HL-60/S4 treated with retinoic acid at 250 ng/mL for 4 days and 3 days (cell line): ENCODE data around the gene MYO9B.

ENCODE experiments used
- in situ Hi-C: fragments of 300-500 bp; cut with MboI; formaldehyde crosslinking; loops from 2 replicates; pipeline ENCODE4 v1.7.0; 2022; ENCODE audit warnings: low sequenced_read_pairs

Gene MYO9B

GRCh38 chr19:17061205-17061604 is 14.4 kb upstream of the MYO9B start:
- in situ Hi-C loops, result no loop called here

GRCh38 chr19:17061691-17062090 is 13.9 kb upstream of the MYO9B start:
- in situ Hi-C loops, result no loop called here

- in situ Hi-C loops, result no loop called here
Measured at GRCh38 chr19:17063428-17063827, 12.1 kb upstream of the MYO9B start.

- in situ Hi-C loops, result no loop called here
Measured at GRCh38 chr19:17069193-17069592, 6.4 kb upstream of the MYO9B start.

- in situ Hi-C loops, result loop anchor here (10.0 kb wide), 1 partner anchor 214 kb away; the partner anchor contains the start of gene ANKLE1
Measured at GRCh38 chr19:17070421-17070820, 5.2 kb upstream of the MYO9B start.

GRCh38 chr19:17070912-17071311 is 4.7 kb upstream of the MYO9B start:
- in situ Hi-C loops, result loop anchor here (10.0 kb wide), 1 partner anchor 214 kb away; the partner anchor contains the start of gene ANKLE1

GRCh38 chr19:17073869-17074633 is 1.5 kb upstream of the MYO9B start:
- in situ Hi-C loops, result loop anchor here (10.0 kb wide), 1 partner anchor 211 kb away; the partner anchor contains the start of gene ANKLE1

GRCh38 chr19:17074634-17075034 is 943 bp upstream of the MYO9B start:
- in situ Hi-C loops, result loop anchor here (10.0 kb wide), 1 partner anchor 210 kb away; the partner anchor contains the start of gene ANKLE1

GRCh38 chr19:17075864-17076542 is 426 bp downstream of the MYO9B start:
- in situ Hi-C loops, result loop anchor here (10.0 kb wide), 1 partner anchor 209 kb away; the partner anchor contains the start of gene ANKLE1

- in situ Hi-C loops, result loop anchor here (10.0 kb wide), 1 partner anchor 208 kb away; the partner anchor contains the start of gene ANKLE1
Measured at GRCh38 chr19:17076543-17076991, 990 bp downstream of the MYO9B start.

GRCh38 chr19:17077447-17078028 is 2.0 kb downstream of the MYO9B start:
- in situ Hi-C loops, result loop anchor here (10.0 kb wide), 1 partner anchor 207 kb away; the partner anchor contains the start of gene ANKLE1

GRCh38 chr19:17078036-17078919 is 2.7 kb downstream of the MYO9B start:
- in situ Hi-C loops, result loop anchor here (10.0 kb wide), 1 partner anchor 207 kb away; the partner anchor contains the start of gene ANKLE1

- in situ Hi-C loops, result loop anchor here (10.0 kb wide), 1 partner anchor 206 kb away; the partner anchor contains the start of gene ANKLE1
Measured at GRCh38 chr19:17078920-17079709, 3.5 kb downstream of the MYO9B start.

GRCh38 chr19:17079710-17080439 is 4.3 kb downstream of the MYO9B start:
- in situ Hi-C loops, result loop anchor here (10.0 kb wide), 1 partner anchor 205 kb away; the partner anchor contains the start of gene ANKLE1

GRCh38 chr19:17080440-17080801 is 4.8 kb downstream of the MYO9B start:
- in situ Hi-C loops, result no loop called here

GRCh38 chr19:17081672-17082630 is 6.4 kb downstream of the MYO9B start:
- in situ Hi-C loops, result no loop called here

GRCh38 chr19:17086120-17086519 is 10.5 kb downstream of the MYO9B start:
- in situ Hi-C loops, result no loop called here
